DMS53 (cell line): Measurements from ENCODE around the gene AMD1.

ENCODE experiments used
- DNase-seq: peaks from one replicate; lab custom pipeline; 2025; lab: John Stamatoyannopoulos, UW

The AMD1 gene

GRCh38 chr6:110939429-110940200 is 65.0 kb downstream of the AMD1 start:
- DNase-seq = no peak

GRCh38 chr6:110944681-110945151 is 70.1 kb downstream of the AMD1 start:
- DNase-seq = peak; percentile 86
